EL (cell line): ENCODE data around the gene INHA.

Experiments
- DNase-seq: peaks from one replicate; pipeline ENCODE4 v3.0.0-alpha.2; 2016

INHA gene

GRCh38 chr2:219575566-219576504 lies 3.7 kb downstream of the INHA start:
- DNase-seq = no peak

GRCh38 chr2:219576505-219577388 lies 4.6 kb downstream of the INHA start:
- DNase-seq = no peak

GRCh38 chr2:219578811-219579613 lies 6.9 kb downstream of the INHA start:
- DNase-seq = peak; percentile 19

GRCh38 chr2:219581346-219581745 lies 9.2 kb downstream of the INHA start:
- no peak for DNase-seq

- no peak for DNase-seq
These were observed 19.0 kb downstream of the INHA start for GRCh38 chr2:219591091-219591490.

GRCh38 chr2:219592736-219593135 lies 20.6 kb downstream of the INHA start:
- DNase-seq = no peak

- DNase-seq = no peak
These were observed 21.0 kb downstream of the INHA start for GRCh38 chr2:219593154-219593553.

- peak; percentile 34 for DNase-seq
These were observed 23.1 kb downstream of the INHA start for GRCh38 chr2:219595256-219595655.

- DNase-seq = no peak
These were observed 24.9 kb downstream of the INHA start for GRCh38 chr2:219596954-219597551.

GRCh38 chr2:219597552-219598307 lies 25.6 kb downstream of the INHA start, which contains the start of gene STK11IP:
Gene STK11IP, plus strand, starts transcription at chr2:219597857. Its CDS starts 263 bp downstream, at chr2:219598120.
- peak; percentile 98 for DNase-seq

GRCh38 chr2:219598308-219599078 lies 26.4 kb downstream of the INHA start:
- DNase-seq = no peak

- no peak for DNase-seq
These were observed 31.7 kb downstream of the INHA start for GRCh38 chr2:219603771-219604170.

- no peak for DNase-seq
These were observed 33.5 kb downstream of the INHA start for GRCh38 chr2:219605607-219605954.

- no peak for DNase-seq
These were observed 35.8 kb downstream of the INHA start for GRCh38 chr2:219607931-219608330.

GRCh38 chr2:219608399-219608964 lies 36.4 kb downstream of the INHA start:
- no peak for DNase-seq

GRCh38 chr2:219609149-219609750 lies 37.1 kb downstream of the INHA start:
- no peak for DNase-seq

GRCh38 chr2:219611306-219611705 lies 39.2 kb downstream of the INHA start:
- no peak for DNase-seq

- DNase-seq = no peak
These were observed 39.9 kb downstream of the INHA start for GRCh38 chr2:219611866-219612576.

GRCh38 chr2:219612577-219613286 lies 40.6 kb downstream of the INHA start:
- no peak for DNase-seq
